HL-60 (cell line): ENCODE results near the gene EVI5.
A peak's percentile ranks its signal among the peaks of the same experiment; 100 is the strongest.

ENCODE experiments used
- CTCF ChIP-seq: IDR thresholded peaks from one replicate; pipeline ENCODE4 v1.5.1; 2011; ENCODE audit warnings: low read length, control low read depth, inconsistent platforms; ENCODE audit not compliant: insufficient read depth
- POLR2AphosphoS5 ChIP-seq: IDR thresholded peaks from 2 replicates; pipeline ENCODE4 v1.6.1; 2012; ENCODE audit warnings: low read depth
- REST ChIP-seq: IDR thresholded peaks from 2 replicates; pipeline ENCODE4 v1.6.1; 2012; ENCODE audit warnings: low read depth; ENCODE audit not compliant: insufficient replicate concordance
- SPI1 ChIP-seq: IDR thresholded peaks from 2 replicates; pipeline ENCODE4 v1.6.1; 2012; ENCODE audit warnings: low read depth, mild to moderate bottlenecking, borderline replicate concordance

- no peak for TF ChIP-seq POLR2AphosphoS5
- no peak for TF ChIP-seq CTCF
- peak; percentile 8; the same call in 1 of the 2 replicates for TF ChIP-seq SPI1
- no peak for TF ChIP-seq REST
These were observed 230.7 kb downstream of the EVI5 start for GRCh38 chr1:92554216-92554615.
